Testis (tissue), 3 donors: Measurements from ENCODE around the gene MOK. TPM values are rescaled to one million over a fixed set of nuclear protein-coding genes. Genes with fewer than 3 reads are reported as not detected.
A peak's percentile ranks its signal among the peaks of the same experiment; 100 is the strongest.

Source experiments
- DNase-seq: peaks from one replicate; pipeline ENCODE4 v3.0.0-alpha.2; 2019
- H3K27ac ChIP-seq, 2 donors: fragments of 200-600 bp; sonication (generic); one replicate each; pipeline ENCODE4 v1.5.1; 2019
- H3K27me3 ChIP-seq: fragments of 200-600 bp; sonication (generic); one replicate; pipeline ENCODE4 v1.5.1; 2019
- H3K36me3 ChIP-seq: fragments of 200-600 bp; sonication (generic); one replicate; pipeline ENCODE4 v1.5.1; 2017; ENCODE audit warnings: low read depth; ENCODE audit errors: missing control alignments
- H3K4me1 ChIP-seq: fragments of 200-600 bp; sonication (generic); one replicate; pipeline ENCODE4 v1.5.1; 2019
- H3K4me3 ChIP-seq, 2 donors: fragments of 200-600 bp; sonication (generic); one replicate each; pipeline ENCODE4 v1.5.1; 2017 to 2019
- H3K9me3 ChIP-seq: fragments of 200-600 bp; sonication (generic); one replicate; pipeline ENCODE4 v1.5.1; 2017
- CTCF ChIP-seq, 3 experiments: fragments of 450-650 bp in 2 of 3; fragments of 200-600 bp in 1 of 3; sonication (generic) in 1 of 3; IDR thresholded peaks; one replicate each; pipeline ENCODE4 v1.5.1; 2016 to 2019; ENCODE audit warnings: antibody characterized with exemption in 3 of 3, mild to moderate bottlenecking in 2 of 3, moderate library complexity in 1 of 3
- POLR2A ChIP-seq: fragments of 450-650 bp; IDR thresholded peaks from one replicate; pipeline ENCODE4 v1.6.1; 2017; ENCODE audit warnings: antibody characterized with exemption, mild to moderate bottlenecking, moderate library complexity
- WGBS, 2 donors: methylation state at CpG; one replicate each; pipeline ENCODE4 v1.1.5; 2018; 5-methylcytosine and 5-hydroxymethylcytosine counted together
- intact Hi-C: fragments of 100-400 bp; cut with DNase I; formaldehyde crosslinking; loops from one replicate; pipeline ENCODE4 v1.15.1; 2023; ENCODE audit warnings: low total_unique reads
- polyA plus RNA-seq: library from polyadenylated mRNA; stranded (reverse); fragments of 350-450 nt; fragmentation: Illumina TruSeq; extraction: RNeasy Lipid Tissue Mini Kit (QIAGEN cat#74804); gene quantifications from one replicate; pipeline ENCODE4 v1.2.3, GENCODE V29; 2014; ENCODE audit warnings: low read depth, low replicate concordance; ENCODE audit not compliant: insufficient read depth
- total RNA-seq, 2 donors: library from RNA; depleted of rRNA; stranded (reverse); fragments of >200 nt; gene quantifications; one replicate each; pipeline ENCODE4 v1.2.3, GENCODE V29; 2016

MOK gene
- total and polyA plus RNA-seq, 3 donors from 2014 or later: 157 to 188 (median 171) TPM

- intact Hi-C loops: no loop called here
- Histone ChIP-seq H3K27me3 (no peaks in the 10 kb centered on the region), H3K36me3 (no peaks in the 10 kb centered on the region), H3K4me3 (no peak overlapping the region), H3K4me1 (no peaks in the 10 kb centered on the region), H3K27ac (no peak overlapping the region), H3K9me3 (no peaks in the 10 kb centered on the region)
- no peak for DNase-seq
- 81 to 88% methylated on average over 11 to 16 of the region's 16 CpGs for WGBS, 2 donors
- TF ChIP-seq POLR2A (no peak), CTCF (IDR thresholded peaks at IDR 0.05) (no peak)
Measured at GRCh38 chr14:102348376-102348775, 43.4 kb upstream of the MOK start.

- no peak for DNase-seq
- H3K36me3 ChIP-seq: no peaks in the 10 kb centered on the region
- H3K27me3 ChIP-seq: no peaks in the 10 kb centered on the region
- no peaks in the 10 kb centered on the region for H3K9me3 ChIP-seq
- intact Hi-C loops: no loop called here
- H3K27ac ChIP-seq: no peak overlapping the region
- 93 to 96% methylated on average over 4 of the region's 4 CpGs for WGBS, 2 donors
- H3K4me1 ChIP-seq: no peaks in the 10 kb centered on the region
- TF ChIP-seq CTCF (IDR thresholded peaks at IDR 0.05) (no peak), POLR2A (no peak)
- H3K4me3 ChIP-seq: no peak overlapping the region
Measured at GRCh38 chr14:102346645-102347044, 41.7 kb upstream of the MOK start.

GRCh38 chr14:102345232-102345631 lies 40.3 kb upstream of the MOK start:
- 80 to 88% methylated on average over 2 to 3 of the region's 3 CpGs for WGBS, 2 donors
- Histone ChIP-seq H3K9me3 (no peaks in the 10 kb centered on the region), H3K36me3 (no peaks in the 10 kb centered on the region), H3K27ac (no peak overlapping the region), H3K27me3 (no peaks in the 10 kb centered on the region), H3K4me3 (no peak overlapping the region), H3K4me1 (no peaks in the 10 kb centered on the region)
- TF ChIP-seq CTCF (IDR thresholded peaks at IDR 0.05) (no peak), POLR2A (no peak)
- no peak for DNase-seq
- intact Hi-C loops: no loop called here

GRCh38 chr14:102344485-102344884 lies 39.5 kb upstream of the MOK start:
- no peak for TF ChIP-seq CTCF (IDR thresholded peaks at IDR 0.05)
- TF ChIP-seq POLR2A: no peak
- H3K4me1 ChIP-seq: no peaks in the 10 kb centered on the region
- H3K9me3 ChIP-seq: no peaks in the 10 kb centered on the region
- H3K4me3 ChIP-seq: no peak overlapping the region
- intact Hi-C loops: no loop called here
- DNase-seq: peak; percentile 46
- H3K27me3 ChIP-seq: no peaks in the 10 kb centered on the region
- 65 to 66% methylated on average over 5 of the region's 5 CpGs for WGBS, 2 donors
- H3K36me3 ChIP-seq: no peaks in the 10 kb centered on the region
- H3K27ac ChIP-seq: no peak overlapping the region

- H3K36me3 ChIP-seq: no peaks in the 10 kb centered on the region
- TF ChIP-seq CTCF (IDR thresholded peaks at IDR 0.05): no peak
- TF ChIP-seq POLR2A: no peak
- WGBS, 2 donors: 80 to 85% methylated on average over 6 to 7 of the region's 7 CpGs
- H3K27me3 ChIP-seq: no peaks in the 10 kb centered on the region
- no peak overlapping the region for H3K4me3 ChIP-seq
- intact Hi-C loops: no loop called here
- no peaks in the 10 kb centered on the region for H3K9me3 ChIP-seq
- H3K4me1 ChIP-seq: no peaks in the 10 kb centered on the region
- no peak overlapping the region for H3K27ac ChIP-seq
- no peak for DNase-seq
Measured at GRCh38 chr14:102344084-102344483, 39.1 kb upstream of the MOK start.
